Testis (tissue), 3 donors: ENCODE measurements around the gene CCDC89. TPM values are rescaled to one million over a fixed set of nuclear protein-coding genes. Genes with fewer than 3 reads are reported as not detected.
A peak's percentile ranks its signal among the peaks of the same experiment; 100 is the strongest.
"Not testable (repeated sequence)": the region's sequence is repeated elsewhere in the genome, so short reads cannot be mapped to it uniquely, and the experiment has no call there.

Experiments
- DNase-seq: peaks from one replicate; pipeline ENCODE4 v3.0.0-alpha.2; 2019
- H3K27ac ChIP-seq, 2 donors: fragments of 200-600 bp; sonication (generic); one replicate each; pipeline ENCODE4 v1.5.1; 2019
- H3K27me3 ChIP-seq: fragments of 200-600 bp; sonication (generic); one replicate; pipeline ENCODE4 v1.5.1; 2019
- H3K36me3 ChIP-seq: fragments of 200-600 bp; sonication (generic); one replicate; pipeline ENCODE4 v1.5.1; 2017; ENCODE audit warnings: low read depth; ENCODE audit errors: missing control alignments
- H3K4me1 ChIP-seq: fragments of 200-600 bp; sonication (generic); one replicate; pipeline ENCODE4 v1.5.1; 2019
- H3K4me3 ChIP-seq, 2 donors: fragments of 200-600 bp; sonication (generic); one replicate each; pipeline ENCODE4 v1.5.1; 2017 to 2019
- H3K9me3 ChIP-seq: fragments of 200-600 bp; sonication (generic); one replicate; pipeline ENCODE4 v1.5.1; 2017
- POLR2A ChIP-seq: fragments of 450-650 bp; IDR thresholded peaks from one replicate; pipeline ENCODE4 v1.6.1; 2017; ENCODE audit warnings: antibody characterized with exemption, mild to moderate bottlenecking, moderate library complexity
- WGBS, 2 donors: methylation state at CpG; one replicate each; pipeline ENCODE4 v1.1.5; 2018; 5-methylcytosine and 5-hydroxymethylcytosine counted together
- intact Hi-C: fragments of 100-400 bp; cut with DNase I; formaldehyde crosslinking; loops from one replicate; pipeline ENCODE4 v1.15.1; 2023; ENCODE audit warnings: low total_unique reads
- polyA plus RNA-seq: library from polyadenylated mRNA; stranded (reverse); fragments of 350-450 nt; fragmentation: Illumina TruSeq; extraction: RNeasy Lipid Tissue Mini Kit (QIAGEN cat#74804); gene quantifications from one replicate; pipeline ENCODE4 v1.2.3, GENCODE V29; 2014; ENCODE audit warnings: low read depth, low replicate concordance; ENCODE audit not compliant: insufficient read depth
- total RNA-seq, 2 donors: library from RNA; depleted of rRNA; stranded (reverse); fragments of >200 nt; gene quantifications; one replicate each; pipeline ENCODE4 v1.2.3, GENCODE V29; 2016
- TF ChIP-seq, protein P1 (sequence below), 3 experiments: fragments of 450-650 bp in 2 of 3; fragments of 200-600 bp in 1 of 3; sonication (generic) in 1 of 3; IDR thresholded peaks; one replicate each; pipeline ENCODE4 v1.5.1; 2016 to 2019; ENCODE audit warnings: antibody characterized with exemption in 3 of 3, mild to moderate bottlenecking in 2 of 3, moderate library complexity in 1 of 3

CCDC89 gene
- total and polyA plus RNA-seq, 3 donors from 2014 or later: 27.9 to 75.0 (median 43.1) TPM

GRCh38 chr11:85658180-85658579, 27.8 kb downstream of the CCDC89 start:
- H3K36me3 ChIP-seq: no peaks in the 10 kb centered on the region
- H3K4me1 ChIP-seq: peaks cover 35% of the 10 kb centered on the region

GRCh38 chr11:85656777-85657176, 29.2 kb downstream of the CCDC89 start:
- Histone ChIP-seq H3K4me1 (peaks cover 24% of the 10 kb centered on the region), H3K9me3 (no peaks in the 10 kb centered on the region), H3K4me3 (no peak overlapping the region), H3K36me3 (no peaks in the 10 kb centered on the region), H3K27ac (no peak overlapping the region), H3K27me3 (no peaks in the 10 kb centered on the region)
- TF ChIP-seq, protein P1, sequence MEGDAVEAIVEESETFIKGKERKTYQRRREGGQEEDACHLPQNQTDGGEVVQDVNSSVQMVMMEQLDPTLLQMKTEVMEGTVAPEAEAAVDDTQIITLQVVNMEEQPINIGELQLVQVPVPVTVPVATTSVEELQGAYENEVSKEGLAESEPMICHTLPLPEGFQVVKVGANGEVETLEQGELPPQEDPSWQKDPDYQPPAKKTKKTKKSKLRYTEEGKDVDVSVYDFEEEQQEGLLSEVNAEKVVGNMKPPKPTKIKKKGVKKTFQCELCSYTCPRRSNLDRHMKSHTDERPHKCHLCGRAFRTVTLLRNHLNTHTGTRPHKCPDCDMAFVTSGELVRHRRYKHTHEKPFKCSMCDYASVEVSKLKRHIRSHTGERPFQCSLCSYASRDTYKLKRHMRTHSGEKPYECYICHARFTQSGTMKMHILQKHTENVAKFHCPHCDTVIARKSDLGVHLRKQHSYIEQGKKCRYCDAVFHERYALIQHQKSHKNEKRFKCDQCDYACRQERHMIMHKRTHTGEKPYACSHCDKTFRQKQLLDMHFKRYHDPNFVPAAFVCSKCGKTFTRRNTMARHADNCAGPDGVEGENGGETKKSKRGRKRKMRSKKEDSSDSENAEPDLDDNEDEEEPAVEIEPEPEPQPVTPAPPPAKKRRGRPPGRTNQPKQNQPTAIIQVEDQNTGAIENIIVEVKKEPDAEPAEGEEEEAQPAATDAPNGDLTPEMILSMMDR (IDR thresholded peaks at IDR 0.05): no peak
- no peak for TF ChIP-seq POLR2A
- DNase-seq: no peak
- 92 to 100% methylated on average over 1 of the region's 1 CpG for WGBS, 2 donors
- intact Hi-C loops: no loop called here

More at GRCh38 chr11:85658180-85658579, 27.8 kb downstream of the CCDC89 start:
- Histone ChIP-seq H3K4me3 (no peak overlapping the region), H3K27me3 (no peaks in the 10 kb centered on the region), H3K9me3 (no peaks in the 10 kb centered on the region), H3K27ac (peak overlapping the region in 1 of 2 donors; percentile 27)
- DNase-seq: no peak
- 30 to 38% methylated on average over 1 of the region's 1 CpG for WGBS, 2 donors
- TF ChIP-seq, protein P1 (IDR thresholded peaks at IDR 0.05): no peak
- TF ChIP-seq POLR2A: no peak
- intact Hi-C loops: no loop called here

GRCh38 chr11:85654343-85654742, 31.7 kb downstream of the CCDC89 start:
- H3K4me1 ChIP-seq, H3K9me3 ChIP-seq, DNase-seq, H3K4me3 ChIP-seq, H3K27me3 ChIP-seq, H3K27ac ChIP-seq, H3K36me3 ChIP-seq, intact Hi-C loops: not testable (repeated sequence)
- 97% methylated on average over 4 of the region's 4 CpGs for WGBS, 2 donors

DNA sequence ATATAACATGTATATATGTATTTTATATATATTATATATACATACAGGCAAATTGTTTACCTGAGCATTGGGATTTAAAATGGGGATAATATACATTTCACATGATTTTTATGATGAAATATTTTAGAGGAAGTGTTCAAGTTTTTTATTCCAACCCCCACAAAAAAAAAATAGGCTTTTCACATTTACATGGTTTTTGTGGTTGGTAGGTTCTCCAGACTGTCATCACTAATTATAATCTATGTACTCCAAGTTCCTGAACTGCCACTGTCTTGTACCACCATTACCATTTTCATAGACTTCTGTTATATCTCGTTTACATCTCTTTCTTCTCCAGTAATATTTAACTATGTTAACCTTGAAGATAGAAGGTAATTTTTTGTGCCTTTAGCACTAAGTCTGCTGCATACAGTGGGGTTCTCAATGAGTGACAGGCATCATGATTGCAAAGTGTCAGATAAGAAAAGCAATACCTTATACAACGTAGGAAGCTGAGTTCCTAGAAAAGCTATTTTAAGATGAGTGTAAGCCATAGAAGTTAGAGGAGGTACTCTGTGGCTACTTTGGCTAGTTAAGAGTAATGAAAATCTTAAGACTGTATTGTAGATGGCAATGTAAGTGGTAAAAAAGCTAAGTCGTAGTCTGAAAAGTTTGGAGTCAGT, 33.1 kb downstream of the CCDC89 start:
- WGBS, 2 donors: 67 to 77% methylated on average over 3 of the region's 3 CpGs
- intact Hi-C loops: no loop called here
- no peaks in the 10 kb centered on the region for H3K9me3 ChIP-seq
- H3K4me3 ChIP-seq: no peak overlapping the region
- peaks cover 11% of the 10 kb centered on the region for H3K4me1 ChIP-seq
- TF ChIP-seq POLR2A: no peak
- TF ChIP-seq, protein P1 (IDR thresholded peaks at IDR 0.05): no peak
- H3K27ac ChIP-seq: no peak overlapping the region
- no peaks in the 10 kb centered on the region for H3K36me3 ChIP-seq
- DNase-seq: no peak
- H3K27me3 ChIP-seq: no peaks in the 10 kb centered on the region

- peaks cover 11% of the 10 kb centered on the region for H3K4me1 ChIP-seq
- H3K36me3 ChIP-seq: no peaks in the 10 kb centered on the region
- 77 to 80% methylated on average over 1 of the region's 1 CpG for WGBS, 2 donors
- intact Hi-C loops: no loop called here
- no peak overlapping the region for H3K27ac ChIP-seq
- no peaks in the 10 kb centered on the region for H3K27me3 ChIP-seq
- H3K9me3 ChIP-seq: no peaks in the 10 kb centered on the region
- H3K4me3 ChIP-seq: no peak overlapping the region
- DNase-seq: no peak
- TF ChIP-seq, protein P1 (IDR thresholded peaks at IDR 0.05): no peak
- no peak for TF ChIP-seq POLR2A
Observed at GRCh38 chr11:85651118-85651517, 34.9 kb downstream of the CCDC89 start.
